Right lung (tissue), 5 donors: ENCODE results near the gene MSI2. TPM values are rescaled to one million over a fixed set of nuclear protein-coding genes. Genes with fewer than 3 reads are reported as not detected.

ENCODE experiments used
- DNase-seq, 2 donors: peaks; one replicate each; pipeline ENCODE4 v3.0.0-alpha.2; 2013
- polyA plus RNA-seq, 5 donors: library from polyadenylated mRNA; unstranded; fragments of 120-200 nt; gene quantifications; one replicate each; pipeline versions ENCODE4 v1.2.1 to v1.2.3, GENCODE V29; 2013; ENCODE audit warnings: inconsistent platforms in 1 of 5, low replicate concordance in 1 of 5; ENCODE audit not compliant: insufficient read length in 5 of 5, insufficient read depth in 1 of 5

The MSI2 gene
- polyA plus RNA-seq, 5 donors, result 35.4 to 48.9 (median 47.6) TPM

GRCh38 chr17:57518587-57519581 is 262.6 kb downstream of the MSI2 start:
- peak; percentile 85 to 87 for DNase-seq

GRCh38 chr17:57519800-57520199 is 263.5 kb downstream of the MSI2 start:
- no peak for DNase-seq

- DNase-seq, result no peak
Measured at GRCh38 chr17:57521606-57522005, 265.3 kb downstream of the MSI2 start.

- DNase-seq, result no peak
Measured at GRCh38 chr17:57522042-57523005, 266.0 kb downstream of the MSI2 start.

GRCh38 chr17:57523926-57524632 is 267.8 kb downstream of the MSI2 start:
- DNase-seq, result no peak

- no peak for DNase-seq
Measured at GRCh38 chr17:57524839-57525568, 268.7 kb downstream of the MSI2 start.

- no peak for DNase-seq
Measured at GRCh38 chr17:57527221-57528057, 271.1 kb downstream of the MSI2 start.

GRCh38 chr17:57528058-57528451 is 271.7 kb downstream of the MSI2 start:
- no peak for DNase-seq

GRCh38 chr17:57530026-57530425 is 273.7 kb downstream of the MSI2 start:
- no peak for DNase-seq

- DNase-seq, result no peak
Measured at GRCh38 chr17:57530508-57530907, 274.2 kb downstream of the MSI2 start.

GRCh38 chr17:57531078-57531477 is 274.8 kb downstream of the MSI2 start:
- DNase-seq, result no peak

GRCh38 chr17:57531648-57532504 is 275.6 kb downstream of the MSI2 start:
- DNase-seq, result no peak

GRCh38 chr17:57532556-57532955 is 276.2 kb downstream of the MSI2 start:
- no peak for DNase-seq

- no peak for DNase-seq
Measured at GRCh38 chr17:57532966-57533365, 276.6 kb downstream of the MSI2 start.

- no peak for DNase-seq
Measured at GRCh38 chr17:57533684-57534305, 277.5 kb downstream of the MSI2 start.

GRCh38 chr17:57534863-57535248 is 278.5 kb downstream of the MSI2 start:
- DNase-seq, result no peak

GRCh38 chr17:57535249-57535966 is 279.1 kb downstream of the MSI2 start:
- DNase-seq, result no peak

- DNase-seq, result no peak
Measured at GRCh38 chr17:57536289-57536688, 280.0 kb downstream of the MSI2 start.
